HEK293T (cell line): ENCODE measurements around the gene WWC1.
"Not testable (repeated sequence)": the region's sequence is repeated elsewhere in the genome, so short reads cannot be mapped to it uniquely, and the experiment has no call there.

Experiments used
- CTCF ChIA-PET: fragments of 350-600 bp; formaldehyde crosslinking; extraction: SDS; loops from one replicate; lab custom pipeline; 2021; ENCODE audit warnings: antibody characterized with exemption, inconsistent platforms; lab: Yijun Ruan, JAX
- POLR2A ChIA-PET: fragments of 350-600 bp; formaldehyde crosslinking; extraction: SDS; loops from one replicate; lab custom pipeline; 2020; ENCODE audit warnings: antibody characterized with exemption, inconsistent platforms; lab: Yijun Ruan, JAX
- DNase-seq: peaks from one replicate; pipeline ENCODE4 v3.0.0; 2012; ENCODE audit warnings: mixed read lengths; ENCODE audit errors: extremely low spot score
- ARNT ChIP-seq: fragments of 450-650 bp; IDR thresholded peaks from 2 replicates; pipeline ENCODE4 v1.6.1; 2017; ENCODE audit warnings: mild to moderate bottlenecking
- BHLHE40 ChIP-seq: fragments of 450-650 bp; IDR thresholded peaks from 2 replicates; pipeline ENCODE4 v1.6.1; 2016; ENCODE audit warnings: mild to moderate bottlenecking, moderate library complexity, borderline replicate concordance
- CTBP1 ChIP-seq: fragments of 450-650 bp; IDR thresholded peaks from 2 replicates; pipeline ENCODE4 v1.6.1; 2016; ENCODE audit warnings: borderline replicate concordance
- ELF4 ChIP-seq: fragments of 450-650 bp; IDR thresholded peaks from 2 replicates; pipeline ENCODE4 v1.6.1; 2017; ENCODE audit warnings: antibody characterized with exemption
- FOXA1 ChIP-seq: fragments of 450-650 bp; IDR thresholded peaks from 2 replicates; pipeline ENCODE4 v1.6.1; 2016; ENCODE audit warnings: mild to moderate bottlenecking
- FOXK2 ChIP-seq: fragments of 450-650 bp; IDR thresholded peaks from 2 replicates; pipeline ENCODE4 v1.6.1; 2016; ENCODE audit warnings: mild to moderate bottlenecking
- FOXM1 ChIP-seq: fragments of 450-650 bp; IDR thresholded peaks from 2 replicates; pipeline ENCODE4 v1.6.1; 2017; ENCODE audit warnings: mild to moderate bottlenecking, borderline replicate concordance
- HDGF ChIP-seq: fragments of 450-650 bp; IDR thresholded peaks from 2 replicates; pipeline ENCODE4 v1.6.1; 2017; ENCODE audit warnings: antibody characterized with exemption, borderline replicate concordance
- L3MBTL2 ChIP-seq: fragments of 450-650 bp; conservative IDR thresholded peaks from 2 replicates; pipeline ENCODE4 v1.6.1; 2016; ENCODE audit warnings: mild to moderate bottlenecking
- LEF1 ChIP-seq: fragments of 450-650 bp; IDR thresholded peaks from 2 replicates; pipeline ENCODE4 v1.6.1; 2017; ENCODE audit warnings: mild to moderate bottlenecking, borderline replicate concordance
- NFRKB ChIP-seq: fragments of 450-650 bp; IDR thresholded peaks from 2 replicates; pipeline ENCODE4 v1.6.1; 2016; ENCODE audit warnings: mild to moderate bottlenecking, moderate library complexity
- PKNOX1 ChIP-seq: fragments of 450-650 bp; IDR thresholded peaks from 2 replicates; pipeline ENCODE4 v1.6.1; 2016
- SP1 ChIP-seq: fragments of 450-650 bp; IDR thresholded peaks from 2 replicates; pipeline ENCODE4 v1.6.1; 2017
- SUZ12 ChIP-seq: fragments of 450-650 bp; IDR thresholded peaks from 2 replicates; pipeline ENCODE4 v1.6.1; 2016; ENCODE audit warnings: mild to moderate bottlenecking
- TARDBP ChIP-seq: fragments of 450-650 bp; IDR thresholded peaks from 2 replicates; pipeline ENCODE4 v1.6.1; 2016
- ZNF384 ChIP-seq: fragments of 450-650 bp; IDR thresholded peaks from 2 replicates; pipeline ENCODE4 v1.6.1; 2016

Gene WWC1

DNA sequence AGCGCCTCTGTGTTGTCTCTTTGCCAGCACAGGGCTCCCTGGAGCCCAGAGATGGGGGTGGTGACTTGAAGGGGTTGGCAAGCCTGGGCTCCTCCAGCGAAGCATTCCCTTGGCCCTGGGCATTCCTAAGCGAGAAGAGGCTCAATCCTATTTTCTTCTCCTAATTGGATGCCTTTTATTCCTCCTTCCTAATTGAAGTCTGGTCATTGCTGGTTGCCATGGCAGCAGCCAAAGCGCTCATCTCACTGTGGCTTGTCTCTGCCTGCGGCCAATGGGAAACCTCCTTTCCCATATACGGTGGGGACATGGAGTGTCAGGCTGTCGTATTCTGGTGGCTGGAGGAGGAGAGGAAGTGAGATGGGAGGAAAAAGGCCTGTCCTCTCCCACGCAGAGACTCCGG lies 142.6 kb downstream of the WWC1 start:
- TF ChIP-seq ARNT = no peak
- no peak for TF ChIP-seq FOXM1
- no peak for TF ChIP-seq BHLHE40
- no peak for TF ChIP-seq FOXK2
- TF ChIP-seq HDGF = no peak
- TF ChIP-seq LEF1 = no peak
- no peak for TF ChIP-seq L3MBTL2
- no peak for TF ChIP-seq SUZ12
- TF ChIP-seq ELF4 = no peak
- TF ChIP-seq FOXA1 = no peak
- TF ChIP-seq TARDBP = no peak
- TF ChIP-seq ZNF384 = no peak
- no peak for TF ChIP-seq NFRKB
- no peak for TF ChIP-seq CTBP1
- no peak for TF ChIP-seq PKNOX1
- no peak for TF ChIP-seq SP1
- ChIA-PET CTCF (no interaction called here), POLR2A (no interaction called here)
- no peak for DNase-seq

- ChIA-PET POLR2A (no interaction called here), CTCF (no interaction called here)
- TF ChIP-seq SUZ12 = no peak
- no peak for TF ChIP-seq FOXA1
- no peak for TF ChIP-seq TARDBP
- DNase-seq = no peak
These were observed 143.4 kb downstream of the WWC1 start for GRCh38 chr5:168434746-168435321.

DNA sequence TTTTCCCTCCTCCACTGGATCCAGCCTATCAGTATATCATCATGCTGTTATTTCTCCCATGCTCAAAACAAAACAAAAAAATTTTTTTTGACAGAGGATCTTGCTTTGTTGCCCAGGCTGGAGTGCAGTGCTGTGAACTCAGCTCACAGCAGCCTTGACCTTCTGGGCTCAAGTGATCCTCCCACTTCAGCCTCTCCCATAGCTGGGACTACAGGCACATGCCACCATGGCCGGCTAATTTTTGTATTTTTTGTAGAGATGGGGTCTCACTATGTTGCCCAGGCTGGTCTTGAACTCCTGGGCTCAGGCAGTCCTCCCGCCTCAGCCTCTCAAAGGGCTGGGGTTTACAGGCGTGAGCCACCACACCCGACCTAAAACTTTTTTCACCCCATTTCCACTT lies 143.9 kb downstream of the WWC1 start:
- CTCF ChIA-PET, POLR2A ChIA-PET: not testable (repeated sequence)

DNA sequence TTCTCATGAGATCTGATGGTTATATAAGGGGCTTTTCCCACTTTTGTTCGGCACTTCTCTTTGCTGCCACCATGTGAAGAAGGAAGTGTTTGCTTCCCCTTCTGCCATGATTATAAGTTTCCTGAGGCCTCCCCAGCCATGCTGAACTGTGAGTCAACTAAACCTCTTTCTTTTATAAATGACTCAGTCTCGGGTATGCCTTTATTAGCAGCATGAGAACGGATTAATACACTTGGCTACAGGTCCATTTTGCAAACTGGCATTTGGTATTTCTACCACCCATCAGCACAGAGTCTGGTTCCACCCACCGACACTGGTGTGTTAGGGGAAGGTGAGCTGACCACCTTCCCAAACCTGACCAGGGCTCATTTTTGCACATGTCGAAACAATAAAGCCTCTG lies 146.9 kb downstream of the WWC1 start:
- POLR2A ChIA-PET = no interaction called here
- CTCF ChIA-PET = no interaction called here
- TF ChIP-seq TARDBP (no peak), CTBP1 (no peak), FOXM1 (no peak), SUZ12 (no peak), BHLHE40 (no peak), LEF1 (no peak), SP1 (no peak), FOXA1 (no peak), NFRKB (no peak), ZNF384 (no peak)
- DNase-seq = no peak

More for the DNA sequence above, 143.9 kb downstream of the WWC1 start:
- DNase-seq = not testable (repeated sequence)

DNA sequence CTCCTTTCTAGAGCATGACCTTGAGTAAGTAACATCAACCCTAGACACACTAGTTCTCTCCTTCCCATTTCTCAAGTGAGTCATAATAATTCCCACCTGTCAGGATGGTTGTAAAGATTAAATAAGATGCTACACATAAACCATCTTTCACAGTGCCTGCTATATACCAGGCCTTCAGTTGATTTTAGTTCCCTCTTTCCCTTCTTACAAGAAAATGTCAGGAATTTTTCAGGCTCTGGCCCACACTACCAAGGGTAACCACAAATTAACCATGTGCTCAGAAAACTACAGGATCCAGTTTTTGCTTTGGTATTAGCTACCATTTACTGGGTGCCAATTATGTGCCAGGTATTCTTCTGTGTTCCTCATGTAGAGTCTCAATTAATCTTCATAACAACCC lies 152.1 kb downstream of the WWC1 start:
- no peak for DNase-seq
- POLR2A ChIA-PET = no interaction called here
- CTCF ChIA-PET = interaction anchor here (0.6 kb wide), 1 partner anchor 20 kb away, joined by 5 read pairs; no protein-coding TSS in a partner anchor
- TF ChIP-seq LEF1 (no peak), CTBP1 (no peak), L3MBTL2 (no peak), NFRKB (no peak), BHLHE40 (no peak), HDGF (no peak), ARNT (no peak), TARDBP (no peak), PKNOX1 (no peak), SUZ12 (no peak), SP1 (no peak), FOXA1 (no peak), FOXK2 (no peak), ELF4 (no peak), FOXM1 (no peak), ZNF384 (no peak)

- TF ChIP-seq FOXM1 (no peak), CTBP1 (no peak), BHLHE40 (no peak), NFRKB (no peak), PKNOX1 (no peak), FOXK2 (no peak), L3MBTL2 (no peak), ARNT (no peak), ELF4 (no peak), ZNF384 (no peak), LEF1 (no peak), SP1 (no peak)
- POLR2A ChIA-PET = no interaction called here
- CTCF ChIA-PET = interaction anchor here (0.6 kb wide), 1 partner anchor 21 kb away, joined by 5 read pairs; no protein-coding TSS in a partner anchor
- DNase-seq = no peak
These were observed 152.7 kb downstream of the WWC1 start for GRCh38 chr5:168443950-168444700.
